ENCODE results near the gene MB.

Gene MB

DNA sequence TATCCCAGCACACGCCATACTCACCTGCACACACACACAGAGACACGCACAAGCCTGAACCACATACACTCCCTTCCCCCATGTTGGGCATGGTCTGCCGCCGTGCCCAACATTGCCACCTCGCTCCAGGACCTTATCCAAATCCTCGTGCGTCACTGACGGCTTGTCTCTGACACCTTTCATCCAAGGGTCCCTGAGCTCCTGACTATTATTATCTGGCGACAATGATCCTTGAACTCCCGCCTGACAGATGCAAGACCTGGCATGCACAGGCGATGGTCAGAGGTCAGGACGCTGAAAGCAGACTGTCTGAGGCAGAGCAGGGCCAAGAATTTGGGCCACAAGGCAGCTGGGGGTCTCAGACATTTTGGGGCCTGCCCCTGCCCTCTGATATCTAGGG, 4.2 kb downstream of the MB start:
- no peak for DNase-seq

DNA sequence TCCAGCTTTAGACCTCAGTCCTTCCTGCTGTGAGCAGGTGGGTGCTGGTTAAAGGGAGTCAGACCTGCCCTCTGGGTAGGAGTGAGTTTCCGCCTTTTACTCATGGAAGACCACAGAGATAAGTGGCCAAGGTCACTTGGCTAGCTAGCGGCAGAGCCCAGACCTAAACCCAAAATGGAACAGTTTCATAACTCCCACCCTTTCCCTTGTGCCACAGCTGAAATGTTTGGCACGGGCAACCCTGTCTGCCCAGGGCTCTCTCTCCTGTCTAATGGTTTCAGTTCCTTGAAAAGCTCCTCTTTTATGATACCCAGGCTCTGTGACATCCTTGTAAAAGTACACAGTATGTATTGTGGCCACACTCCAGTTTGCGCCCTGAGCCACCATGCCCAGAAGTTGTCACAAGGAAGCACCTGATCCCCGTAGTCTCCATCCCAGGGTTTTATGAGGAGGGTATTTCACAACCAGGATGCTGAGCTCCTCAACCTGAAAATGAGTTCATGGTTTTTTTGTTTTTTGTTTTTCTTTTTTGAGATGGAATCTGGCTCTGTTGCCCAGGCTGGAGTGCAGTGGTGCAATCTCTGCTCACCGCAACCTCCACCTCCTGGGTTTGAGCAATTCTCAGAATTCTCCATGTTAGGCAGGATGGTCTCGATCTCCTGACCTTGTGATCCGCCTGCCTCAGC, 5.1 kb downstream of the MB start:
- DNase-seq = no peak

DNA sequence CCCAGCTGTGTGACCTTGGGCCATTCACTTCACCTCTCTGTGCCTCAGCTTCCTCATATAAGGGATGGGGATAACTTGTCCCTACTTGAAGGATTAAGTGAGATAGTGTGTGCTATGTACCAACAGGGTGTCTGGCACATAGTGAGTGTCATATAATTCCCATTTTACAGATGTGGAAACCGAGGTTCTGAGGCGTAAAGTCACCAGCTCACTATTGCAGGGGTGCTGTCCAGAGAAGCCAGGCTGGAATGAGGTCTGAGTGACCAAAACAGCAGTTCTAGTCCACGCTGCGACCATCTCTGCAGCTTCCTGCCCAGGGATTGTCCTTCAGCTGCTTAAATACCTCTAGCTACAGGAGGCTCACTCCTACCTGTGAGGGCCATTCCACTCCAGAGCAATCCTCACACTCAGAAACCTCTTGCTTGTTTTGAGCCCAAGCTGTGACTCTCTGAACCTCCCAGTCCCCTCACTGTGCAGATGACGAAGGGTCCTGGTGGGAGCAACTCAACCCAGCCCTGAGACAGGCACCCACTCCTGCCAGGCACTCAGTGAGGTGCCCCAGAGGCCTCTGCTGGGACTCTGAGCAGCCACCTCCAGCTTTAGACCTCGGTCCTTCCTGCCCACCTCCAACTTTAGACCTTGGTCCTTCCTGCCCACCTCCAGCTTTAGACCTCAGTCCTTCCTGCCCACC, 5.8 kb downstream of the MB start:
- DNase-seq = no peak

DNA sequence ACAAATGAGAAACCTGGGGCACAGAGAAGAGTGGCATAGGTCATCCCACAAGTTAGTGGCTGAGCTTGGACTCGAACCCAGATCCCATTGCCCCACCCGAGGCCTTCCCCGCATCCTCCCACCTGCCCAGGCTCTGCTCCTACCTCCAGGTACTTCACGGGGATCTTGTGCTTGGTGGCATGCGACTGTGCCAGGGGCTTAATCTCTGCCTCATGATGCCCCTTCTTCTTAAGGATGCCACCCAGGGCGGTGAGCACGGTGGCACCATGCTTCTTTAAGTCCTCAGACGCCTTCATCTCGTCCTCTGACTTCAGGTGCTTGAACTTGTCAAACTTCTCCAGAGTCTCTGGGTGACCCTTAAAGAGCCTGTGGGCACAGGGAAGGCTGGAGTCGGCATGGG, 6.4 kb downstream of the MB start:
- no peak for DNase-seq

DNA sequence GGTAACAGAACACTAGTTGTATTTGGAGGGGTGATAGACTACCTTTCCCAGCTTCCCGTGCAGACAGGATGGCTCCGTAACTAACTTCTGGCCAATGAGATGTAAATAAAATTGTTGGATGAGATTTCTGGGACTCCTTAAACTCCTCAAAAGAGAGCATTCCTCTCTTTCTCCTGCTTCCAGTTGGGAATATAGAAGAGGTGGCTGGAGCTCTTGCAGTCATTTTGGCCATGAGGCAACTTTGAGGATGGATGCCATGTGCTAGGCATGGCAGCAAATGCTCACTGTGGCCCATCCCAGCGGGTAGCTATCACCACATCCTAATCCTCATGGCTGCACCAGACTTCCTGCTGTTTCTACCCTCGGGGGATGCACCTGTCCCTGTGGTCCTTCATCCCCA, 7.4 kb downstream of the MB start:
- no peak for DNase-seq

DNA sequence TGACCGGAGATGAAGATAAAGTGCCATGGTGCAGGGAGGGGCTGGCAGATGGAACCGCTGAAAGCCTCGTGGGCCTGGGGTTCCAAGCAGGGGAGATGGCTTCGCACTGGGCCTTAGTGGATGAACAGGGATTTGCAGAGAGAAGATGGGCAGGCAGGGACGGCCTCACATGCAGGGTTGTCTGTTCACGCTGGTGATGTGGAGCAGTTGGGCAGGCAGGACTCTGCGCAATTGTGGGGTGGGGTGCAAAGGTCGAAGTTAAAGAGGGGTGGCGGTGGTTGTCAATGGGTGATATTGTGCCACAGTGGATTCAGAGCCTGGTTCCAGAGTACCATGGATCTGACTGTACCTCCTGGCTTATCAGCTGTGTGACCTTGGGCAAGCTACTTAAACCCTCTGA, 7.9 kb downstream of the MB start:
- DNase-seq = no peak

DNA sequence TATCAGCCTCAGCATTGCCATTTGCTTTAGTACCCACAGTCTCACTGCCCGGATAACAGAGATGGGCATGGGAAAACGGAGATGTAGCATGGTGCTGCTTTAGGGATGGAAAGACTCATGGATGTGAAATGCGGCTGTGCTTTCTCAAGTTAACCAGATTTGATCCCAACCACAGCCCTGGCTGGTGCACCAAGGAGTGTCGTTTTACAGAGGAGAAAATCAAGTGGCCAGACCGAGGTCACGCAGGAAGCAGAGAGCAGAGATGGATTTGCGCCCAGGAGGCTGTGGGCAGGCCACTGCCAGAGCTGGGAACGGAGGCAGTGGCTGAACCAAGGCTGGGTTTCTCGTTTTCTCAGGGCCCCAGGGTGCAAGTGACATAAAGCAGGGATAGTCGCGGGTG, 9.0 kb downstream of the MB start:
- no peak for DNase-seq

DNA sequence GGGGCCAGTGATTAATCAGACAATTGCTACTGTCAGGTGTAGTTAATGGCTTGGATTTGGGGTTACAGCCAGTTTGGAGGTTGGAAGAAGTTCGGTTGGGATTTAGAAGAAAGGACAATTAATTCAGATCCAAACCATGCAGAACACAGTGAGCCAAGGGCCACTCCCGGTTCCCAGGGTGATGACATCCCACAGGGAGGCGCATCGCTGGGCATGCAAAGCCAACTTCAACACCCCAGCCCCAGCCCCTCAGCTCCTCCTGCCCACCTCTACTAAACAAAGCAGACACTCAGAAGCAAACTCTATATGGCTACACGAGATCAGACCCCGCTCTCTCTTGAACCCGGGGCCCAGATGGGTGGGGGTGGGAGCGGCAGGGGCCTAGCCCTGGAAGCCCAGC, 10.2 kb downstream of the MB start:
- DNase-seq = no peak

DNA sequence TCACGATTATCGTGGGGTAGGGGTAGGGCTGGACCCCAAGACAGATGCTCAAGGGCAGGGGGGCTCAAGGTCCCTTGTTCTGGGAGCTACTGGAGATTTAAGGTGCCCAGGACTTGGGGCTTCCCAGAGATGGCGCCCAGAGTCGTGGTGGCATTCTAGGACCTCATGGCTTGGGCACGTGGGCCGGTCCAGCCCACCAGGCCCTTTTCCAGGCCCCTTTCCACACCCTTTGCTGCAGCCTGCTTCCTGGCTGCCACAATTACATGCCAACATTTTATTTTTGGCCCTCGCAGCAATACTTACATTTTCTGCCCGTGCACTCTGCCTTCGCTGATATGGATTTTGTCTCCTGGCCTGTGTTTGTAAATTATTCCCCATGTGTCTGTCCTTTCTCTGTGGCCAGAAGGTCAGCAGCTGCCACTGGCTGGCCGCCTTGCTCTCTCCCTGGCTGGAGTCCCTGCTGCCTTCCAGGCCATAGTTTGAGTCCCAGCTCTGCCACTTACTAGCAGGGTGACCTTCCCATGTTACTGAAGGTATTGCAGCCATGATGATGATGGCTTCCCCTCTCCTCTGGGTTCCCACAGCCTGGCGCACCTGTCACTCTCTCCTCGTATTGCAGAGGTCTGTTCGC, 11.2 kb downstream of the MB start:
- DNase-seq = no peak

DNA sequence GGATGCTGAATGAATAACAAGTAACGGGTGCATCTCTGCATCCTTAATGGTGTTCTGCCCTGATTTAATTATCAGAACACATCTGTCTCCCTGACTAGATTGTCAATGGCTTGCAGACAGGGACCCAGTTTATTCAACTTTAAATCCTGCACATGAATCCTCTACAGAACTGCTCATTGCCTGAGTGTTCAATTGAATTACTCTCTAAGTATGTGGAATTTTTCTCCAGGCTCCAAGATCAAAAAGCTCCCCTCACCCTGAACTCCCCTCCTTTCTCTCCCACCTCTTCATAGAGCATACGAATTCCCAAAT, 11.8 kb downstream of the MB start:
- no peak for DNase-seq

DNA sequence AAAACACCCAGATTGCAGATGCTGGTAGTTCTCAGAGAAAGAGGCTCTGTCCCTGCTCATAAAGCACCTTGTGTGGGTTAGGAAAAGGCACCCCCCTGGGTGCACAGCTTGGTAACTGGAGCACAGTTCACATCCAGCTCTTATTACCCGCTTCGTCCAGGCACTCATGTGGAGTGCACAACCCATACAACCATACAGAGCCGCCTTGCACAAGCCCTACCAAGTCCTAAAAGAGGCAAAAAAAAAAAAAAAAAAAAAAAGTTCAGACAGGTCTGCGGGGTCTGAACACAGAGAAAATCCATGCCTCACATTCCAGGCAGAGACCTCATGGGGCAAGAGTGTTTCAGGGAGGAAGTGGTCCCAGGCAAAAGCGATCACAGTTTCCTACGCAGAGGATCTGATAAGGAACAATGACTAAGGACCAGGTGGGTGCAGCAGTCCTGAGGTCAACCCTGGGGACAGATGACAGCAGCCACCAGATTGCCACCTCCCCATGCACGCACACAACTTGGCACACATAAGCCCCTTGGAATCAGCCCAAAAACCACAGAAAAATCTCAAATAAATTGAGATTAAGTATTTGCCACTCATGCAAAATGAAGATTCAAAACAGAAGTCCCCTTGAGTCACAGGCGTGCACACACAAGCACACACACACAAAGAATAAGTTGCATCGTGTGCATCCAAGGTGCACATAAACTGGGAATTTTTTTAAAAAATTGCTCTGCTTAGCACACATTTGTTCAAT, 12.3 kb downstream of the MB start:
- no peak for DNase-seq

DNA sequence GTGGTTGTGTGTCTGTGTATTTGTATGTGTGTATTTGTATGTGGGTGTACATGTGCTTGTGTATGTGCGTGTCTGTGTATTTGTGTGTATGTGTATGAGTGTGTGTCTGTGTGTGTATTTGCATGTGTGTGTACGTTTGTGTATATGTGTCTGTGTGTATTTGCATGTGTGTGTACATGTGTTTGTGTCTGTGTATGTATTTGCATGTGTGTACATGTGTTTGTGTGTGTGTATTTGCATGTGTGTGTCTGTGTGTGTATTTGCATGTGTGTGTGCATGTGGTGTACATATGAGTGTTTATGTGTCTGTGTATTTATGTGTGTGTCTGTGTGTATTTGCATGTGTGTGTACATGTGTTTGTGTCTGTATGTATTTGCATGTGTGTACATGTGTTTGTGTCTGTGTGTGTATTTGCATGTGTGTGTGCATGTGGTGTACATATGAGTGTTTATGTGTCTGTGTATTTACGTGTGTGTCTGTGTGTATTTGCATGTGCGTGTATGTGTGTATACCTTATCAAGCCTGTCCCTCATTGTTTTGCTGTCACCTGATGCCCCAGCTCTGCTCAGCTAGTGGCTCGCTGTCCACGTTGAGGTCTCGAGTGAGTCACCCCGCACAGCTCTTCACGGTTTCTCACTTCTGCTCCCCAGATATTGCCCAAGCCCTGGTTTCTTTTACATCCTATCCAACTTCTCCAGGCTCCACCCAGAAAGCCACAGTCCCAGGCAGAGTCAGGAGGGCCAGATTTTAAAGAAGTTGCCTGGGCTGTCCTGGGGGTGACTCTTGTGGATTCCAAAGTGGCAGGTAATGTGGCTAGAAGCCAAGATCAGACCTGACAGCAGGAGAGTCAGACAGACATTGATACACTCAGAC, 15.2 kb downstream of the MB start:
- no peak for DNase-seq

DNA sequence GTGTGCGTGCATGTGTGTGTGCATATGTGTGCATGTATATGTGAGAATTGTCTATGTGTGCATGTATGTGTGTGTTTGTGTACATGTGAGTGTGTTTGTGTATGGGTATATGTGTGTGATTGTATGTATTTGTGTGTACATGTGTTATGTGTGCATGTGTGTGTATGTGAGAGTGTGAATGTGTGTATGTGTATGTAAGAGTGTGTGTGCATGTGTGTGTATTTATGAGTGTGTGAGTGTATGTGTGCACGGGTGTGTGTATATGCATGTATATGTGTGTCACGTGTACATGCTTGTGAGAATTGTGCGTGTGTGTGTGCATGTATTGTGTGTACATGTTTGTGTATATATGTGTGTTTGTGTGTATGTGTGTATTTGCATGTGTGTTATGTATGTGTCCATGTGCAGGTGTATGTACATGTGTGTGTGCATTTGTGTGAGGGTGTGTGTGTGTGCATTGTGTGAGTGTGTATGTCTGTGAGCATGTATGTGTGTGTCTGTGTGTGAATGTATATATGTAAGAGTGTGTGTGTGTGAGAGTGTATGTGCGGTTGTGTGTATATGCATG, 16.0 kb downstream of the MB start:
- no peak for DNase-seq

DNA sequence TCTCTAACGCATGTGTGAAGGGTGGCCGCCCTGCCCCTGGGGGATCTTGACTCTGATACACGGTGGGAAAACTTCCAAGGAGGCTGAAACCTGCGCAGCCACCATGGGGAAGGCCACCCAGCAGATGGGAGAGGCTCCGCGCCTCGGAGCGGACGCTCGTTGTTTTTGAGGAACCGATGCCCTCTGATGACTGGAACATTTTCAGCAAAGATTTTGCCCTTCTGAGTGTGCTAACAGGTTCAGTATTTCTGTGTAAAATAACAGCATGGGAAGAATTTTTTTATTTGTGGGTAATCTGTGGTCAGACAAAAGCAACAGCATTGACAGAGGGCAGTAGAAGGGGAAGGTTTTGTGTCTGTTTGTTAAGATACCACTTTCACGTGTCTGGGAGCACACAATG, 16.7 kb downstream of the MB start:
- no peak for DNase-seq

DNA sequence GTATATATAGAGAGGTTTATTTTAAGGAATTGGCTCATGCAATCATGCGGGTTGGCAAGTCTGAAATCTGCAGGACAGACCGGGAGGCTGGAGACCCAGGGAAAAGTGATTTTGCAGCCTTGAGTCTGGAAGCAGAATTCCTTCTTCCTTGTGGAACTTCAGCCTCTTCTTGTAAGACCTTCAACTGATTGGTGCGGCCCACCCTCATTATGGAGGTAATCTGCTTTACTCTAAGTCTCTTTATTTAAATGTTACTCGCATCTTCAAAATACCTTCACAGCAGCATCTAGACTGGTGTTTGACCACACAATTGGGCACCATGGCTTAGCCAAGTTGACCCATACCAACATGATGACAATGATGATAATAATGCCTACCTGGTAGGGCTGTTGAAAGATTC, 17.8 kb downstream of the MB start:
- DNase-seq = no peak

DNA sequence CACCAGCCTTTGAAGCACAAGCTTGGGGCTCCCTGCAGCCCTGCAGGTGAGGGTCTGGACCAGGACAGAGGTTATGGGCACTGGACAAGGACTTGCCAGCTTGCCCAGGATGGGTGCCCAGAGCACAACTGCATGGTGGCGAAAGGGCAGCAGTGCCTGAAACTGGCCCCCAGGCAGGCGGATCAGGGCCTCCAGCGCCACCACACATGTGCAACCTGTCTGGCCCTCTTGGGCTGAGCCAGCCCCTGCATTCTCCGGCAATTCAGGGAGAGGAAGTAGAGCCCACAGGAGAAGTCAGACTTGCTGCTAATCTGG, 18.8 kb downstream of the MB start:
- no peak for DNase-seq

DNA sequence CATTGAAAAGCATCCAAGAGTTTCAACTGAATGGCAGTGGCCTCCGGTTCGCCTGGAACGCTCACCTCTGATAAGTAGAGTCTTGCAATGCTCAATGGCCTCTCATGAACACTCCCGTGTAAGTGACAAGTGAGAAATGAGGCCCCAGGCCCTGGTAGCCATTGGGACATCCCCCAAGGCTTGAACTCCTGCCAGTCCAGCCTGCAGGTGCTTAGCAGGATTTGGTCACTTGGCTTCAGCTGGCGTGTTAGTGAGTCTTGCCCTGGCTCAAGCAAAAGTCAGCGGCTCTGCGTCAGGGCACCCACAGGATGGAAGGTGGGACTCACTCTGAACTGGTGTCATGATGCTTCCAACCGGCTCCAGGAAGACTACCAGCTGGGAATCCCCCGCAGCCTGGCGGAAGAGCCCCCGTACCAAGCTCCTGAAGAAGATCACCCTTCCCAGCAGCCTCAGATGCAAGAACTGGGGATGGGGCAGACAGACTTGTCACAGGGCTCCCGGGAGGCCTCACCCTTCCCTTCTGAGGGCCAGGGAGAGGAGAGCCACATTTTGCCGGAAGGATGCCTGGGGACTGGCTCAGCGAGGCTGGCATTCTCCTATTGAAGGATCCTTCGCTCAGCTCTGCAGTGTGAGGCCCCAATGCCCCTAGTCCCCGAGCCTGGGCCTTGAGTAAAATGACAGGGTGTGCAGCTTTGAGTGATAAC, 19.3 kb downstream of the MB start:
- no peak for DNase-seq

DNA sequence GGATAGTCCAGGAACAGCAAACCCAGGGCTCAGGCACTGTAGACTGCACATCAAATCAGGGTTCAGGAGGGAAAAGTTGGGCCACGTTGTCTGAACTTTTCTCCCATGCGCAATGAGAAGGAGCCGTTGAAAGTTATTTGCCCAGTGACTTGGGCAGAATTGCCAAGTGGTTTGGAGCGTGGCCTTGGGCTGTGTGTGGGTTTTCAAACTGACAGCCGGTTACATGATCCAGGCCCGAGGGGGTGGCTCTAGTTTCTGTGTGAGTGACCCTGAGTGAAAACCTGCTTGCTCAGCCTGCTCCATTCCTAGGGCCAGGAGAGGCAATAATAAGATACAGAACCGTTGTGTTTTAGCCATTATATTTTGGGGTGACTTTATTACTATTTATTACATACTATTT, 20.3 kb downstream of the MB start:
- DNase-seq = no peak

DNA sequence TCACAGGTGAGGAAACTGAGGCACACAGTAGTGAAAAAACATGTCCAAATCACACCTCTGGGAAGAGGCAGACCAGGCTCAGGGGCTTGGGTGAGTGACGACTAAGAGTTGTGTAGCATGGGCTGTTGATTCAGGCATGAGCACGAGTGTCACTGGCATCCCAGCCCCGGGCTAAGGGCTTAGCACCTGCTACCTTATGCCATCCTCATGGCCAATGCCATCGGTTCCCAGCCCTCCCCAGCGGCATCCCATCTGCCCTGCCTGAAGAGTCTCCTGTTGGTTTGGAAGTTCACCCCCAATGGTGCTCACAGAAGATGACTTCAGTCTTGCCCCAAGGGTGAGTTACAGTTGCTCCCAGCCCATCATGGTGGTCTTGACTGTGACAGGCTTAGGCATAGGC, 22.4 kb downstream of the MB start:
- DNase-seq = no peak

DNA sequence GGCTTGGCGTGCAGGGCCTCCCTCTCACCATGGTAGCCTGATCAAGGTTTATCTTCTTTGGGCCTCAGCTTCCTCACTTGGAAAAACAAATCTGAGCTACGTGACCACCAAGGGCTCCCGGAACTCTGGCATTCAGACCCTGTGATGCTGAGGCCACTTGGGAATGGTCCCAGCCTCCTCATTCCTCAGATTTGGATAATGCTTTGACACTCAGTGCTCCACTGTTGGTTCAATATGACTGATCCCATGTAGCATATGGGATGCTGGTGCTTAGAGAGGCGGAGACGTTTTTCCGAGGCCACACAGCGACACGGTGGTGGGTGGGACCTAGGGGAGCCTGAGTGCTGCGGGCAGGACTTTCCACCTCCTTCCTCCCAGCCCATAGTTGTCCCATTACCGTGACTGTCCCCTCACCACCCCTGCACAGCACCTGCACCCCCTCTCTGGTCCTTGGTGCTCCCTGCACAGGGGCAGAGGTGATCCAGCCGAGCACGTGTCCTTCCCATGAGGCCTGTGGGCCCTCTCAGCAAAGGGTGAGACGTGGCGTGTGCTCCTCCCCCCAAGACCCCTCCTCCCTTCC, 23.1 kb downstream of the MB start:
- DNase-seq = no peak

DNA sequence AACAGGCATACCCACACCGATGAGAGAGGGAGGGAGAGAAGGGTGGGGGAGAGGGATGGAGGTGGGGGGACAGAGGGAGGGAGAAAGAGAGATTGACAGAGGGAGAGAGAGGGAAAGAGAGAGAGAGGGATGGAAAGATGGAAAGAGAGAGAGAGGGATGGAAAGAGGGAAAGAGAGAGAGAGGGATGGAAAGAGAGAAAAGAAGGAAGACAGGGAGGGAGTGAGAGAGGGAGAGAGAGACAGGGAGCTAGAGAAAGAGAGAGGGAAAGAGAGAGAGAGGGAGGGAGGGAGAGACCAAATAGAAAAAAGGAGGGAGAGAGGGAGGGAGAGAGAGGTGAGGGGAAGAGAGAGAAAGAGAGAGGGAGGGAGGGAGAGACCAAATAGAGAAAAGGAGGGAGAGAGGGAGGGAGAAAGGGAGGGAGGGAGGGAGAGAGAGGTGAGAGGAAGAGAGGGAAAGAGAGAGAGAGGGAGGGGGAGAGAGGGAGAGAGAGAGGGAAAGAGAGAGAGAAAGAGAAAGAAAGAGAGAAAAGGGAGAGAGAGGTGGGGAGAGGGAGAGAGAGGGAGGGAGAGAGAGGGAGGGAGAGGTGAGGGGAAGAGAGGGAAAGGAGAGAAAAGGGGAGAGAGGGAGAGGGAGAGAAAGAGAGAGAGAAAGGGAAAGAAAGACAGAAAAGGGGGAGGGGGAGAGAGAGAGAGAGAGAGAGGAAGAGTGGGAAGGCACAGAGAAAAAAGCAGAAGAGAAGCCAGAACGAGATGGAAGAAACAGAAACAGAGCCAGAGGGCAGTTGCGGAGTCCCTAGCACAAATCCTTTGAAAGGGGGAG, 23.8 kb downstream of the MB start:
- no peak for DNase-seq

All from NCI-H1436 treated with DMSO at 0.1 percent for 48 hours (cell line).